NCI-H1417 (cell line): ENCODE results near the gene PTPRM.

Experiments
- DNase-seq, 3 experiments: peaks; one replicate each; lab custom pipeline; 2025; lab: John Stamatoyannopoulos, UW

The PTPRM gene

GRCh38 chr18:8174771-8175170, 607.7 kb downstream of the PTPRM start:
- DNase-seq = peak in 2 of 3 experiments; percentile 8 to 58

GRCh38 chr18:8175501-8176061, 608.5 kb downstream of the PTPRM start:
- peak in 1 of 3 experiments; percentile 15 for DNase-seq

- no peak for DNase-seq
These were observed 609.0 kb downstream of the PTPRM start for GRCh38 chr18:8176109-8176508.

GRCh38 chr18:8176554-8176953, 609.4 kb downstream of the PTPRM start:
- peak in 1 of 3 experiments; percentile 40 for DNase-seq

- peak; percentile 26 to 76 (median 65) for DNase-seq
These were observed 610.4 kb downstream of the PTPRM start for GRCh38 chr18:8177330-8178016.

DNA sequence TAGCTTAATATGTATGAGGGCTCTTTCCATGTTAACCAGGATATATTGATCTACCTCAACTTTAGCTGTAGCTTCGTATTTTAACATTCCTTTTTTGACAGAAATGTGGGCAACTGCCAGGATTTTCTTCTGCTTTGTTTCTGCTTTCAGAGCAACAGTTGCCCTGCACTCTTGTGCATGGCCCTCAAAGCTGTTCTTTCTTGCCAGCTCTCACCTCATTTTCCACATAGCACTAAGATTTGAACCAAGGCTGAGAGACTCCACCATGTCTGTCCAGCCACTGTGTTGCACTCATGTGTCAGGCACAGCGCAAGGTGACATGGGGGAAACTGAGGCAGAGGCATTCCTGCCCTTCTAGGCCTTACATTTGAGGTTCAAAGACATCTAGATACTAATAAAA, 619.3 kb downstream of the PTPRM start:
- DNase-seq = no peak

GRCh38 chr18:8188184-8188583, 621.1 kb downstream of the PTPRM start:
- DNase-seq = no peak

DNA sequence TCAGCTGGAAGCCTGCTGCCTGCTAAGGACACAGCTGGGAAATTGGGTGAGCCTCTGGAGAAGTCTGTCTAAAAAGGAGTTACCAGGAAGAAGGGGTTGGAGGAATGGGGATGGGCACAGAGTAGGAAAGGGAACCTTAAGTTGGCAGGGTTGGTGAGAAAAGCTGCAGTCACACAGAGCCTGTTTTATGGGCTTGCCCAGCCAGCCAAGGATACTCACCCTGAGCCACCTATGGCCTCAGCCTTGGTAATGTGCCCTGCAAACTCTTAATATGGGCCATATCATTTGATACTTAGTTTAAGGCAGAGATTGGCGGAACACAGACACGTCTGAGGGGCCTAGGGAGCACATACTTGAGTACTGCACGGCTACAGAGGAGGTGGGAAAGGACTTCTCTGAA, 623.9 kb downstream of the PTPRM start:
- DNase-seq = no peak

DNA sequence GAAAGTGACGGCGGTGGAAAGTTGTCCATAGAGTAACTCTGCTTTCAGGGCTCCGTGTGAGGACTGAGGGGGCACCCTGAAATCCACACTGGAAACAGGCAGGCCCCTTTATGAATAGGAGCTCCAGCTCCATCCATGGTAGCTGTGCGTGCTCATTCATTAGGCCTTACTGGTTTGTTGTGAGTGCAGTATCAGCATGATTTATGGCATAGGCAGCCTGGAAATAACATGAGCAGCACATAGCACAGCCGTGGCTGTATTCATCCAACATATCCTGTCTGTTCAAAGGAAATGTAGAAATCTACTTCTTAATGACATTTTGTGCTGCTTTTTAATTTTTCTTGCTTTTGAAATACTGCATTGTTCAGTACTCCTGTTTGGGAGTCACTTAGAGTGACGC, 627.3 kb downstream of the PTPRM start:
- peak in 1 of 3 experiments; percentile 31 for DNase-seq

- no peak for DNase-seq
These were observed 629.1 kb downstream of the PTPRM start for GRCh38 chr18:8196238-8196637.

GRCh38 chr18:8197499-8197898, 630.4 kb downstream of the PTPRM start:
- no peak for DNase-seq

DNA sequence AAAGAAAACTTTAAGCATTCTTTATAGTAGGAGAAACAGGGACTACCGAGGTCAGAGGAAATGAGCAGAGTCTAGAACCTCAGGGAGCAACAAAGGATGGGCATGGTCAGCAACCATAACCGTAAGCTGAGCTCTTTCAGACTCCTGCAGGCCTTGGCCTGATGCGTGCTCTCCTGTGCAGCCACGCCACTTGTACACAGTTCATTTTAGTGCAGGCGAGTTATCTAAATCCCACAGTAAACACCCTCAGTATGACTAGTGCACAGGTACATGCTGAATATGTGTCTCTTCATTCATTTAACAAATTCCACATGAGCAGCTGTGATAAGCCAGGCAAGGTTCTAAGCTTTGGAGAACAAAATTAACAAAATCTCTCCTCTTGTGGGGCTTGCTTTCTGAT, 640.9 kb downstream of the PTPRM start:
- DNase-seq = no peak

- DNase-seq = no peak
These were observed 641.6 kb downstream of the PTPRM start for GRCh38 chr18:8208716-8209115.

DNA sequence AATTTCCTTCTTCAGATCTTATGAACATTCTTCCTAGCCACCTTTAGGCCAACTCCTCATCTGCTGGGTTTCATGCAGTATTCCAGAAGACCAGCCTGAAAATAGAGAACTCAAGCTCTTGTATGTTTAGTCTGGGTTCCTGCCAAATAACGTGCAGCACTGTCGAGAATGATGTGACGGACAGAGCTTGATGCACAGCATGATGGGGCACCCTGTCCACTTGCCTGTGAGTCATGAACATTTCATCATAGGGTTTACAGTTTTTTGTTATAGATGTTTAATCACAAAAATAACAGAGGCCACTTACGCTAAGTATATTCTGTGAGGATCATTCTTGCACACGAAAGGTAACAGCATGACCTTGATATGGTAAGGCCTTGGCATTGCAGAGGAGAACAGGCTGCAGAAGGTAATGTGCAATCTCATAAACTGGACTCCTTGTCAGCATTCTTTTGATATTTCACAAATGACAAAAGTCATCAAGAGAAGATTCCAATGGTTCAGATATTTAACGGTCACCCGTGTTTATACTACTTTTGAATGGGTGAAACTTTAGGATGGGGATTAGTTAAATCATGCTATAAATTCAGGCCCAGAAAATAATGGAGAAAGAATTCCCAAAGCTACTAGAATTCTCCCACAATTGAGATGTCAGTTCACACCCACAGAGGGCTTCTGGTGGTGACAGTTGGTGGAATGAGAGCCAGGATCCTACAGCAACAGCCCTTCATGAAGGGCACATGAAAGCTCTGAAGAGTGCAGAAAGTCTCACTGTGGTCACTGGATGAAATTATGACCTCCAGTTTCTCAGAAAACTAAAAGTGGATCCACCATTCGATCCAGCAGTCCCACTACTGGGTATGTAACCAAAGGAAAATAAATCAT, 646.0 kb downstream of the PTPRM start:
- no peak for DNase-seq

- DNase-seq = no peak
These were observed 648.6 kb downstream of the PTPRM start for GRCh38 chr18:8215741-8216140.

DNA sequence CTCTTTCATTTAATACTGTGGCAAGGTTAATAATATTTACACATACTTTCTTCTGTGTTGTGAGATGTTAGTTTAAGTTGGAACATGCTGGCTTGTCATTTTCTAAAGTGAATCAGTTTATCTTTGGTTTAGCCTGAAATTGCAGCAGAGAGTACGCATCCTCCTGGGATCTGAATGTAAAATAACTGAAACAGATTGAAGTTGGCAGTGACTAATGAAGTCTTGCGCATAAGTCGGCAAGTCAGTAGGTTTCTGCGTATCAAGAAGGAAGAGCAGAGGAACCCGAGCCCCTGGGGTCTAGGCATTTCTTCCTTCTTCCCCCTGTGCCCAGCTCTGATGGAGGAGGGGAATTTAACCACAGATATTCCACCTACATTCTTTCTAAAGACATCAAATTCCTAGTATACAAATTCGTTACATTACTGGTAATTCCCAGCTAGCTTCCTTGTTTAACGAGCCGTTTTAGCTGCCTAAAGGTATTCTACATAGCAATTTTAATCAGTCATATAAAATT, 650.0 kb downstream of the PTPRM start:
- peak in 1 of 3 experiments; percentile 25 for DNase-seq

- DNase-seq = peak in 2 of 3 experiments; percentile 78 to 96
These were observed 651.1 kb downstream of the PTPRM start for GRCh38 chr18:8218197-8218596.

GRCh38 chr18:8221452-8221851, 654.3 kb downstream of the PTPRM start:
- DNase-seq = no peak

- DNase-seq = no peak
These were observed 657.5 kb downstream of the PTPRM start for GRCh38 chr18:8224576-8224975.

DNA sequence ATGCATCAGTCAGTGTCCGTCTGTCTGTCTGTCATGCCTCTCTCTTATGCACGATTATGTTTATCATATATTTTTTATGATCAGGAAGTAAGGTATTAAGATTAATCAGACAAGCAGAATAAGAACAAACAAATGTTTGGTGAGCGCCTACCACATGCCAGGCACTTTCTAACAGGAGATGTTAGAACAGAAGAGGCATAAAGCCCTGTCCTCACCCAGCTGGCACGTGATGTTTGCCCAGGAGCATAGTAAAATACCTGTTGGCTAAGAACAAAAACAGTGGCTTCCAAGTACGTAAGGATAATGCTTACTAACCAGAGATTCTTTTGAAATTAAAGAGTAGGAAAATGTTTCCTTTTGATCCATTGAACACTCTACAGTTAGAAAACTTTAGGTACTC, 661.9 kb downstream of the PTPRM start:
- no peak for DNase-seq

DNA sequence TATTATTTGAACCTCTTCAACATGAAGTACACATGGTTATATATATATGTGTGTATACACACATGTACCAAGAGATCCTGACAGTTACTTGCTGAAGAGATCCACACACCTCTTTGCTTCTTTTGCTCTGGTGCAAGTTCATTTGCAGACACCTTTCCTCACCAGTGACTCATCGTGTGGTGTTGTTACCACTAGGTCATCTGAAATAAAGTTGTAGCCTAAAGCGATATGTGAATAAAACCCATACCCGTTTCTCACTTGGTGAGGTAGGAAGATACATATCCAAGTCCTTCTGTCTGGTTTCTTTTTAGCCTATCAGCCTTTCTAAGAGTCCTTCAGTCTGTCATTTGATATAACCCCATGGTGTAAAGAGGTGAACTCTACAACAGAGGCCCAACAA, 662.7 kb downstream of the PTPRM start:
- no peak for DNase-seq

- no peak for DNase-seq
These were observed 664.2 kb downstream of the PTPRM start for GRCh38 chr18:8231316-8231715.

DNA sequence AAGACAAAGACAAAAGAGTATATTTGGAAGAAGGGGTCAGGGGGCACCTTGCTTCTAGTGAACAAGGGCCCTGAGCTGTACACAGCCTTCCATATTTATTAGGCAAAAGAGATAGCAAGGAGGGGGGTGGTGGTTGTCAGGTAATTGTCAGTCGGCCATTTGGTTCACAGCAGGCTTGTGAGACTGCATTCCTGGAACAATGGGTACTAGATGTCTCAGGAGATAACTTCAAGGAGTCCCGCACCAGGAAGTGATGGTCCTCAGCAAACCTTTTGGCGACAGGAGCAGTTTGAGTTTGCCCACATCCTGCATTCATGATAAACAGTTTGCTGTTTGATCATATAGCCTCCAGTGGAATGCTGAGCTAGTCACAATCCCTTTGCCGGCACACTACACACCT, 665.7 kb downstream of the PTPRM start:
- DNase-seq = no peak
